DMS153 treated with DMSO at 0.1 percent for 48 hours (cell line): ENCODE results near the gene SGCD.

Experiments used
- DNase-seq: peaks from one replicate; lab custom pipeline; 2025; ENCODE audit not compliant: unreplicated experiment; lab: John Stamatoyannopoulos, UW

Gene SGCD

DNA sequence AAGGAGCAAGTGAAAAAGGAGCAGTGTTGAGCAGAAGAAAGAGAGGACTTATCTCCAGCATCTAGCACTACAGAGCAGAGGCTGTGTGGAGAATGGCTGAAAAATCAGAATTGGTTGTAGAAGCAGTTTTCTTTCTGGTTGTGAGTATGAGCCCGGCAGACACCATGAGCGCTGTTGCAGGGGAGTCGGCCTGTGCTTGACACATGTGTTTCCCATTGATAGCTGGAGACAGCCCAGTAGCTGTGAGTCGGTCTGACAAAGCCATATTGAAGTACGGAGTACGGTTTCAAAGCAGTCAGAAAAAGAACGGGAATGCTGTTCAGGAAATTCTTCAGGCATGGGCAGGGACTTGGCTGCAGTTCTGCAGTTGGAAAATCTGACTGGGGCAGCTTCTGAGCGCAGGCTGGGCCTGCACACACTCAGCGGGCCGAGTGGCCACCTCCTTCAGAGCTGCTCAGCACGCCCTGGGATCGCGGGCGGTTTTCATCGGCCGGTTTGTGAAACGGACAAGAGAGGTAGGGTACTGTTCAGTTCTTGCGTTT, at the start of gene SGCD:
TSS of gene SGCD (plus strand) at position 447 of the 542 bp plus-strand sequence.
- no peak for DNase-seq

DNA sequence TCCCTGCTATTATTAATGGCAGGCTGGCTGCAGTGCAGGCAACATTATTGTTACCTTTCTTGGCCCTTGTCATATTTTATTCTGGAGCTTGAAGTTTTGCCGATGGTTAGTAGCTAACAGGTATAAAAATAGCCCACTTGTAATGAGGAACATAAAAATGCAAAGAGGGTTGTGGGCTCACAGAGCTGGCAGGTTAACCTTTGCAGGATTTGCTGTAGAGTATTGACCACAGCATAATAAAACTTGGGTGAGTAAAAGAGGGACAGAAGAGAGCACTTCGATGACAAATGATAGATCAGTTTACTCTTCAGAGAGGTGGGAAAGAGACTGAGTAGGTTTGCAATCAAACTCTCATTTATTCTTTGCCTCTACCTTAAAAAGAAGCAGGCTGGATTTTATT, 49.7 kb upstream of the SGCD start:
- no peak for DNase-seq

- no peak for DNase-seq
Observed at GRCh38 chr5:156295431-156295830, 31.5 kb upstream of the SGCD start.

GRCh38 chr5:156310115-156310514, 16.8 kb upstream of the SGCD start:
- no peak for DNase-seq

GRCh38 chr5:156312897-156313694, 13.9 kb upstream of the SGCD start:
- no peak for DNase-seq

GRCh38 chr5:156314416-156314815, 12.5 kb upstream of the SGCD start:
- no peak for DNase-seq

DNA sequence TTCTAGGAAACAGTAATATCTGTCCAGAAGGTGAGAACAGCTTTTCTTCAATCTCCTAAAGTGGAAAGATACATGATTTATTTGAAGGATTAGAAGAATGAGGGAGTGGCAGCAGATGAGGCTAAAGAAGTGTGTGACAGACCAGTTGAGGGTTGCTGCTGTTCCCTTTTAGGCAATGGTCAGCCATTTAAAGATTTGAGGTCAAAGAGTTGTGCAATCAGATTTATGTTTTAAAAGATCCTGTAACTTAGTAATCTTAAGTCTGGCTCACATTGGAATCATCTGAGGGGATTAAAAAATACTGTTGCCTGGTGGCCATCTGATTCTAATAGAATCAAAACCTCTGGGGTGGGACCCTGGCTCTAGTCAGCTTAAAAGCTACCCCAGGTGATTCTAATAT, 4.3 kb upstream of the SGCD start:
- no peak for DNase-seq

GRCh38 chr5:156327296-156327695, 332 bp downstream of the SGCD start:
- DNase-seq: no peak

GRCh38 chr5:156328161-156328560, 1.2 kb downstream of the SGCD start:
- no peak for DNase-seq

GRCh38 chr5:156328766-156329165, 1.8 kb downstream of the SGCD start:
- no peak for DNase-seq

DNA sequence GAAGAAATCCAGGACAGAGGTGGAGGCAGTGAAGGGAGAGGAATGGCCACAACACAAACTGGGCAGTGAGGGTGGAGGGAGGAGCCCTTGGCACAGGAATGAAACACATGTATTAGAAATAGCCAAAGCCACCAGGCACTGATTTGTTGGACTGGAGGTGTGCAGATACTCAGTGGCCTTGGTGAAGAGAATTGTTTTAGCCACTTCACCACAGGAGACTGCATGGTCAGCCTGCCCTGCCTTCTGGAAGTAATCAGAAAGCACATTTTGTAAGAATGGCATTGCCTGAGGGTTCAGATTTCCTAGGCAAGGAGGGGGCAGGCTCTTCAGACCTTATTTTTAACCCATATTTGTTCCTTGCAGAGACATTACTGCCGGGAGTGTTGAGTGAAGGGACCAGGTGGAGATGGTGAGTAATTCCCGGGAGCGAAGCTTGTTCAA, 2.2 kb downstream of the SGCD start:
- no peak for DNase-seq

- DNase-seq: no peak
Observed at GRCh38 chr5:156330141-156330870, 3.3 kb downstream of the SGCD start.

DNA sequence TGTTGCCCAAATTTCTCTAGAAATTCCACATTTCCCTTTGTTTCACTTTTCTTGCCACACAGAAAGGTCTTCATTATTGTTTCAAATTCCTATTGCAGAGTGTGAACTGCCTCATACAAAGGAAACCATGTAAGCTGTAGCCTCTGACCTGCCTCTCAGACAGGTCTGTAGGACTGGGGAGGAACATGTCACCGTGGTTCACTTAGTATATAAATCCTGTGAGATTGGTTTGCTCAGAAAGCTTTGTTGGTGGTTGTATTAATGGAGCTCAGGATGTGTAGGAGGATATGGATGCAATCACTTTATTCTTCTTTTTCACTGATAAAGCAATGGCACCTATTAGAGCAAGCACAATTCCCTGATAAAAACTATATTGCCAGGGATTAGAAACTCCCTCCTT, 4.2 kb downstream of the SGCD start:
- DNase-seq: no peak

DNA sequence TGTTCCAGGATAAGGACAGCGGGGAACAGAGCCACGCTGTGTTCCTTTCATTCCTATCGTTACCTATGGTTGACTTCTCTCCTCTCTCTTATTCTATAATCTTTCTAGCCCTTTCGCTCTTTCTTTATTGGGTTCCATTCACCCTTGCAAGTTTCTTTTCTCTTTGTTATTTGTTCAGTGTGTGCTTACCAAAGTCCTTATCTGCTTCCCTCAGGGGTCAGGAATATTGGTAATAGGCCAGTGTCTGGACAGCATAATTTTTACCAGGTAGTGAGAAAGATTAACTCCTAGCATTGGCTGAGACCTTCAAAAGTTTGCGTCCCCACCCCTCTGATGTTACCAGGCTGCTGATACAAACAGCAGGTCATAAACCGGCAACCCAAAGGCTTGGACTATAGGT, 4.9 kb downstream of the SGCD start:
- no peak for DNase-seq

DNA sequence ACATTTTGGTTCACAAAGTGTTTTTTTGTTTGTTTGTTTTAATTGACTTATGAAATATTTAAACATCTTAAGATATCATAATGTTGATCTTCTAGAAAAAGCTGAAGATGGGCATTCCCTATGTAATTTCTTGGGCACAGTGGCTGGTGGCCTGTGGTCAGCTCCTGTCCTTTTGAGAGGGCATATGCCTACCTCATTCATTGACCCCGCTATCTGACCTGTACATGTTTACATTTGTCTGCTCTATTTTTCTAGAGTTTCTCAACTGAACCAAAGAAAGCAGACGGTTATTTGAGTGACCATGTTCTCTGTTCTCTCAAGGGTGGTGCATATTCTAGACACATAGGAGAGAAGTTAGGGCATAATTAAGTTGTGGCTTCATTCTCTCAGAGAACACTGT, 5.3 kb downstream of the SGCD start:
- DNase-seq: no peak

GRCh38 chr5:156339139-156339841, 12.3 kb downstream of the SGCD start:
- DNase-seq: no peak

DNA sequence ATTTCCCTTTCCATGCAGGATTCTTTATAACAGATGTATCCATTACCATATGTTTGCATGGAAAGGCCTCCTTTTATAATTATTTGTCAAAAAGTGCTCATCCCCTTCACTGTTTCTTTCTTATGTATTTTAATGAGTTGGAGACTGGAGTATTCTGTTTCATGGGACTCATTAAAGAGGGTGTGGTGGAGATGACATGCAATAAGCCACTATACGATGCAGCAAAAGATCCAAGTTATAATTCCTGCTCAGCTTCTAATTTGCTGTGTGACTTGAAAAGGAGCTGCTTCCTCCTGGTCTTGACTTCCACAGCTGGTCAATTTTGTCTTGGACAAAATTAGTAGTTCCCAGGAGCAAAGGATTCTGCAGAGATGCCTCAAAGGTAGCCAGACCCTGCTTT, 13.9 kb downstream of the SGCD start:
- no peak for DNase-seq

DNA sequence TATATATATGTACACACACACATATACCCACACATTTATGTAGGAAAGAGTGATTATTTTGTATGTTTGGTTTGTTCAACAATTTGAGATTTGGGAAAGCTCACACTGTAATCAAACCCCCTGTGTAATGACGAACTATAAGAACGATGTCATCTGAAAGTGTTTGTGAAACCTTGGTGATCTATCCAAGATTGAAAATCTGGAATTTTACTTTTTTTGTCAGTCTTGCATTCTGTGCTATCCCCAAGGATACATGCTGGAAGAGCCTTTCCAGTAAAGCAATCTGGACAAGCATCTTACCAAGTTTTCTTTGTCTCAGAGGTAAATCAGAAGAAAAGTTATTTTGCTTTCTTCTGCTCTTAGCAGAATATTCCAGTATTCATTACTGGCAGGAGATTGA, 23.3 kb downstream of the SGCD start:
- DNase-seq: no peak

GRCh38 chr5:156351423-156351822, 24.5 kb downstream of the SGCD start:
- DNase-seq: no peak

- no peak for DNase-seq
Observed at GRCh38 chr5:156354571-156354970, 27.6 kb downstream of the SGCD start.

GRCh38 chr5:156356238-156356637, 29.3 kb downstream of the SGCD start:
- no peak for DNase-seq

DNA sequence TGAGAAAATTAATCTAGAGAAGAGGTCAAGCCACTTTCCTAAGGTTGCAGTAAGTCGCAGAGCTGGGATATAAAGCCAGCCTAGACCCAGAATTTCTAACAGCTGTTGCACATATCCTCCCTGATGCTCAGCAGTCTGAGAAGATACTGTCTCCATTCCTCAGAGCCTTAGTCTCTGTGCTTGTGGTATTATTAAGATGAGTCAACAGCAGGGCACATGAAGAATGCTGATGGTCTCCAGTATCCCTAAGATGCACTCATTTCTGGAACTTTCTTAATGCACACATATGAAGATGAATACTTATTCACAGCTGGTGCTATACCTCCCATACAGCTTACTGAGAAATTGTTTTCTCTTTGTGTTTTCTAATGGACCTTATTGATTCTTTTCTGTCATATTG, 32.5 kb downstream of the SGCD start:
- DNase-seq: no peak
